Measurements from ENCODE around the gene SLC24A3.

Gene SLC24A3

GRCh38 chr20:19715986-19716385 is 503.5 kb downstream of the SLC24A3 start:
- no peak for DNase-seq (ENCODE audit: extremely low read depth, low read depth)
- TF ChIP-seq, protein P1, sequence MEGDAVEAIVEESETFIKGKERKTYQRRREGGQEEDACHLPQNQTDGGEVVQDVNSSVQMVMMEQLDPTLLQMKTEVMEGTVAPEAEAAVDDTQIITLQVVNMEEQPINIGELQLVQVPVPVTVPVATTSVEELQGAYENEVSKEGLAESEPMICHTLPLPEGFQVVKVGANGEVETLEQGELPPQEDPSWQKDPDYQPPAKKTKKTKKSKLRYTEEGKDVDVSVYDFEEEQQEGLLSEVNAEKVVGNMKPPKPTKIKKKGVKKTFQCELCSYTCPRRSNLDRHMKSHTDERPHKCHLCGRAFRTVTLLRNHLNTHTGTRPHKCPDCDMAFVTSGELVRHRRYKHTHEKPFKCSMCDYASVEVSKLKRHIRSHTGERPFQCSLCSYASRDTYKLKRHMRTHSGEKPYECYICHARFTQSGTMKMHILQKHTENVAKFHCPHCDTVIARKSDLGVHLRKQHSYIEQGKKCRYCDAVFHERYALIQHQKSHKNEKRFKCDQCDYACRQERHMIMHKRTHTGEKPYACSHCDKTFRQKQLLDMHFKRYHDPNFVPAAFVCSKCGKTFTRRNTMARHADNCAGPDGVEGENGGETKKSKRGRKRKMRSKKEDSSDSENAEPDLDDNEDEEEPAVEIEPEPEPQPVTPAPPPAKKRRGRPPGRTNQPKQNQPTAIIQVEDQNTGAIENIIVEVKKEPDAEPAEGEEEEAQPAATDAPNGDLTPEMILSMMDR (IDR thresholded peaks at IDR 0.05; ENCODE audit: low read depth, low read length, missing control alignments): no peak
- no peak overlapping the region for H3K4me3 ChIP-seq (replicated peaks; ENCODE audit: low read depth, low read length)

GRCh38 chr20:19718880-19719279 is 506.4 kb downstream of the SLC24A3 start:
- no peak overlapping the region for H3K4me3 ChIP-seq (replicated peaks; ENCODE audit: low read depth, low read length)
- TF ChIP-seq, protein P1 (IDR thresholded peaks at IDR 0.05; ENCODE audit: low read depth, low read length, missing control alignments): no peak
- no peak for DNase-seq (ENCODE audit: extremely low read depth, low read depth)

GRCh38 chr20:19720991-19721390 is 508.5 kb downstream of the SLC24A3 start:
- TF ChIP-seq, protein P1 (IDR thresholded peaks at IDR 0.05; ENCODE audit: low read depth, low read length, missing control alignments): no peak
- H3K4me3 ChIP-seq (replicated peaks; ENCODE audit: low read depth, low read length): no peak overlapping the region

GRCh38 chr20:19723051-19723450 is 510.6 kb downstream of the SLC24A3 start:
- H3K4me3 ChIP-seq (replicated peaks; ENCODE audit: low read depth, low read length): no peak overlapping the region
- TF ChIP-seq, protein P1 (IDR thresholded peaks at IDR 0.05; ENCODE audit: low read depth, low read length, missing control alignments): no peak

More at GRCh38 chr20:19720991-19721390, 508.5 kb downstream of the SLC24A3 start:
- DNase-seq (ENCODE audit: extremely low read depth, low read depth): no peak

GRCh38 chr20:19723813-19724430 is 511.5 kb downstream of the SLC24A3 start:
- no peak for DNase-seq (ENCODE audit: extremely low read depth, low read depth)
- TF ChIP-seq, protein P1 (IDR thresholded peaks at IDR 0.05; ENCODE audit: low read depth, low read length, missing control alignments): no peak
- H3K4me3 ChIP-seq (replicated peaks; ENCODE audit: low read depth, low read length): no peak overlapping the region

More at GRCh38 chr20:19723051-19723450, 510.6 kb downstream of the SLC24A3 start:
- DNase-seq (ENCODE audit: extremely low read depth, low read depth): no peak

DNA sequence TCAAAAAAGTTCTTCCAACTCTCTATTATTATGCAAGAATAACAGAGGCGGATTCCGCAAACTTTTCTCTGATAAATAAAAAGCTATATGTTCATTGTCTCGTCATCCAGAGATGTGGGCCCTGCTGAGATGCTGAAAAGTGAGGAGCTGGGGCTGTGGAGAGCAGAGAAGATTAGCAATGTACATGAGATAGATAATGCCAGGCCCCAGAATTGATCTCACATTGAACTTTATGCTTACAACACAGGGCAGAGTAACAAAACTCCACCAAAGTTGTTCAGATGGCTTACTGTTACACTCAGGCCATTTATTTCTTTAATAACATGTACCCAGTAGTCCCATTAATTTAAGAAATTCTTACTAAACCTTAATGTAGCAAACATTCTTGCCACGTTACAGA is 512.9 kb downstream of the SLC24A3 start:
- no peak for DNase-seq (ENCODE audit: extremely low read depth, low read depth)
- TF ChIP-seq, protein P1 (IDR thresholded peaks at IDR 0.05; ENCODE audit: low read depth, low read length, missing control alignments): no peak
- H3K4me3 ChIP-seq (replicated peaks; ENCODE audit: low read depth, low read length): no peak overlapping the region
